GM10266 (cell line): ENCODE measurements around the gene LAGE3.

Experiments used
- DNase-seq: peaks from one replicate; pipeline ENCODE4 v3.0.0; 2012; ENCODE audit errors: extremely low spot score
- CTCF ChIP-seq: IDR thresholded peaks from 2 replicates; pipeline ENCODE4 v1.5.1; 2012; ENCODE audit warnings: mild to moderate bottlenecking, low read depth; ENCODE audit not compliant: control insufficient read depth, insufficient read depth; ENCODE audit errors: missing control alignments

Gene LAGE3

GRCh38 chrX:154449618-154450017 is 29.5 kb downstream of the LAGE3 start:
- DNase-seq: no peak
- TF ChIP-seq CTCF: no peak

- TF ChIP-seq CTCF: no peak
- no peak for DNase-seq
These were observed 30.6 kb downstream of the LAGE3 start for GRCh38 chrX:154448484-154448883.

- TF ChIP-seq CTCF: no peak
- DNase-seq: no peak
These were observed 32.7 kb downstream of the LAGE3 start for GRCh38 chrX:154446430-154446829.

- no peak for TF ChIP-seq CTCF
- no peak for DNase-seq
These were observed 33.3 kb downstream of the LAGE3 start for GRCh38 chrX:154445776-154446175.

GRCh38 chrX:154444755-154445246 is 34.3 kb downstream of the LAGE3 start:
- no peak for TF ChIP-seq CTCF

GRCh38 chrX:154443992-154444754 is 34.9 kb downstream of the LAGE3 start, which contains the start of gene FAM50A:
TSS of gene FAM50A (plus strand) at chrX:154444141. CDS start at chrX:154444236, 95 bp downstream.
- no peak for TF ChIP-seq CTCF
- peak; percentile 92 for DNase-seq

More at GRCh38 chrX:154444755-154445246, 34.3 kb downstream of the LAGE3 start:
- DNase-seq: no peak

- TF ChIP-seq CTCF: no peak
- DNase-seq: no peak
These were observed 35.6 kb downstream of the LAGE3 start for GRCh38 chrX:154443479-154443910.
